ENCODE results near the gene MZT2A.
"Not testable (repeated sequence)": the region's sequence is repeated elsewhere in the genome, so short reads cannot be mapped to it uniquely, and the experiment has no call there.

The MZT2A gene

GRCh38 chr2:131445896-131446295 lies 46.3 kb downstream of the MZT2A start:
- DNase-seq = no peak

- not testable (repeated sequence) for DNase-seq
Measured at GRCh38 chr2:131445515-131445797, 46.7 kb downstream of the MZT2A start.

GRCh38 chr2:131444736-131445514 lies 47.3 kb downstream of the MZT2A start:
- DNase-seq = not testable (repeated sequence)

GRCh38 chr2:131440742-131441468 lies 51.3 kb downstream of the MZT2A start:
- DNase-seq = not testable (repeated sequence)

Measured in GOT3 (cell line).